RWPE1 (cell line): ENCODE data around the gene LRCOL1.

Experiments
- CTCF ChIA-PET: fragments of 350-600 bp; sonication (Branson Sonifier 250); formaldehyde crosslinking; extraction: SDS; loops from one replicate; lab custom pipeline; 2021; lab: Yijun Ruan, JAX
- POLR2A ChIA-PET: fragments of 400-600 bp; formaldehyde crosslinking; extraction: SDS; loops from one replicate; lab custom pipeline; 2020; ENCODE audit warnings: antibody characterized with exemption; ENCODE audit not compliant: low non-redundant PET; lab: Yijun Ruan, JAX
- DNase-seq: peaks from one replicate; pipeline ENCODE4 v3.0.0; 2012; ENCODE audit warnings: low spot score
- H3K27ac ChIP-seq: fragments of 450-650 bp; 2 replicates; pipeline ENCODE4 v1.5.1; 2017
- TF ChIP-seq, protein P1 (sequence below): fragments of 450-650 bp; conservative IDR thresholded peaks from 2 replicates; pipeline ENCODE4 v1.5.1; 2017; ENCODE audit warnings: low read depth, mild to moderate bottlenecking

LRCOL1 gene

DNA sequence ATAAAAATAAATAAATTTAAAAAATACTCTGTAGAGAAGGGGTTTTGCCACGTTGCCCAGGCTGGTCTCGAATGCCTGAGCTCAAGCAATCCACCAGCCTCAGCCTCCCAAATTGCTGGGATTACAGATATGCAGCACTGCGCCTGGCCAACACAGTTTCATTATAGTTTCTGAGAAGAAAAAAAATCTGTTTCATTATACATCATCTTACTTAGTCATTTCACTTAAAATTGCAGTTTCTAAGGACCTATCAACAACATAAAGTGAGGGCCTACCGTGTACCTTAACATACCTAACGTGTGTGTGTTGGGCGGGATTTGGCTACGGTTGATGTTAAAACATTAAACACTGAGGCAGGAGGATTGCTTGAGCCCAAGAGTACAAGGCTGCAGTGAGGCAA, 36.5 kb upstream of the LRCOL1 start:
- H3K27ac ChIP-seq: no peak overlapping the region
- CTCF ChIA-PET: interaction anchor here (2.9 kb wide), 1 partner anchor 8 kb away, joined by 12 read pairs; no protein-coding TSS in a partner anchor
- TF ChIP-seq, protein P1, sequence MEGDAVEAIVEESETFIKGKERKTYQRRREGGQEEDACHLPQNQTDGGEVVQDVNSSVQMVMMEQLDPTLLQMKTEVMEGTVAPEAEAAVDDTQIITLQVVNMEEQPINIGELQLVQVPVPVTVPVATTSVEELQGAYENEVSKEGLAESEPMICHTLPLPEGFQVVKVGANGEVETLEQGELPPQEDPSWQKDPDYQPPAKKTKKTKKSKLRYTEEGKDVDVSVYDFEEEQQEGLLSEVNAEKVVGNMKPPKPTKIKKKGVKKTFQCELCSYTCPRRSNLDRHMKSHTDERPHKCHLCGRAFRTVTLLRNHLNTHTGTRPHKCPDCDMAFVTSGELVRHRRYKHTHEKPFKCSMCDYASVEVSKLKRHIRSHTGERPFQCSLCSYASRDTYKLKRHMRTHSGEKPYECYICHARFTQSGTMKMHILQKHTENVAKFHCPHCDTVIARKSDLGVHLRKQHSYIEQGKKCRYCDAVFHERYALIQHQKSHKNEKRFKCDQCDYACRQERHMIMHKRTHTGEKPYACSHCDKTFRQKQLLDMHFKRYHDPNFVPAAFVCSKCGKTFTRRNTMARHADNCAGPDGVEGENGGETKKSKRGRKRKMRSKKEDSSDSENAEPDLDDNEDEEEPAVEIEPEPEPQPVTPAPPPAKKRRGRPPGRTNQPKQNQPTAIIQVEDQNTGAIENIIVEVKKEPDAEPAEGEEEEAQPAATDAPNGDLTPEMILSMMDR: no peak
- no peak for DNase-seq
- POLR2A ChIA-PET: no interaction called here

DNA sequence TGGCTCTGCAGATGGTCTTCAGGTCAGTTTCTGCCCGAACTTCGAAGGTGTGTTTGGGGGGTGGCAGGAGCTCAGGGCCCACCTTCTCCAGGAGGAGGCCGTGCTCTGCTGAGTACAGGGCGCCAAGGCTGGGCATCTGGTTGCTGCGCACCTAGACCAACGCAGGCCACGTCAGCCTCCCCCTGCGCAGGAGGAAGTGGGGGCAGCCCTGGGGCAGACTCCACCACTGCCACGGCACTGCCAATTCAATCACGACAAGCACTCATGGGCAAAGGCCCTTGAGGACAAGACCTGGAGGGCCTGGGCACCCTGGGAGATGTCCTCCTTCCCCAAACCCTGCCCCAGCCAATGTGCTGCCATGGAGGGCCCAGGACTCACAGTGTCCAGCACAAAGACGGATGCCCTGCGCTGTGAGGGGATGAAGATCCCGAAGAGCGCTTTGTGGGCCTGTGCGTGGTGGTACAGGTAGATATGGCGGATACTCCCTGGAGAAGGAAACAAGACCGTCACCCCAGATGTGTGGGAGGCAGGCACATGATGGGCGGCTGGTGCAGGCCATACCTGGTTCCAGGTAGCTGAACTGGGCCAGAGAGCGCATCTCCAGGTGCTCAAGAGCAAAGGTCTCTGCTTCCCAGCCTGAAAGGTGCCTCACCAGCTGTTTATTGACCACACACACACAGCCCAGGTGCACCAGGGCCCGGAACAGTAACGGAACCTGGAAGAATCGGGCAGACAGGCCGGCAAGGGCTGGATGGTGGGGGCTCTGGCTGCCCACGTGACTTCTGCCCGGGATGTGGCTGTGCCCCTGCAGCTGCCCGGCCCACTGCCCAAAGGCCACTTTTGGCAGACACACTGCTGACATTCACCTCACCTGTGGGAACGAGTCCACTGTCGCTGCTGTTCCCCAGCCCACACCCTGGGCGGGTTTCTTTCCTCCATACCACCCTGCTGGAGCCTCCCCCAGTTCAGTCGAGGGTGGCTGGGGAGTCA, 32.8 kb upstream of the LRCOL1 start:
- ChIA-PET CTCF (no interaction called here), POLR2A (no interaction called here)
- DNase-seq: no peak
- TF ChIP-seq, protein P1: no peak
- no peak overlapping the region for H3K27ac ChIP-seq

DNA sequence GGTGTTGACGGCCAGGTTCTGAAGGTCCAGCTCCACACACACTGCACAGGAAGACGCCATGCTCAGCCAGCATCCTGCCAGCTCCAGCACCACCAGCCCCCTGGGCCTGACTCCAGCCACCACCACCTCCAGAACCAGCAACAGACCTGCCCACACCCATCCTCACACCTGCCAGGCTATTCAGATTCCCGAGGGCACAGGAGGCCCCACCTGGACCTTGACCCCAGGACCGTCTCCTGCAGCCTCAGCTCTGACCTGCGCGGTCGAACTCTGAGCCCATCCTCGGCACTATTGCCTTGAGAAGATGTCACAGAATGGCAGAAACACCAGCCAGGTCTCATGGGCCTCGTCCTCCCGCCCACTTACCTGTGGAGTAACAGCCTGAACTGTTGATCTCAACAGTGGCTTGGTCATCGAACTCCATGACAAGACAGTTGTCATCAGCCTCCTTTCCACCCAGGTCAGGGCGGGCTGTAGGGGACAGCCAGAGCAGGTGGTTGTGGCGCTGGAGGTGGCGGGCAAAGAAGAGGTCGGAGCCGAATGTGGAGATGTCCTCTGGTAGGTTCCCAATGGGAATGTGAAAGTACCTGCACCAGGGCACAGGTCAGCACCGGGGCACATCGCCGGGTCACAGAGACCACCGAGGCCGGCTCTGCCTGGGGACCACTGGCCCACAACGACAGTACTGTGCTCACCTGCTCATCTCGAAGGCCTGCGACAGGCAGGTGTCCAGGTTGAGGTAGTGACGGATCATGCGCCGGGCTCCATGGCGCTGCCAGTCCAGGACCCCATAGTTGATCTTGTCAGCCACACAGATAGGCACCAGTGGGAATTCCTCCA, 31.6 kb upstream of the LRCOL1 start:
- no peak overlapping the region for H3K27ac ChIP-seq
- CTCF ChIA-PET: no interaction called here
- no peak for DNase-seq
- TF ChIP-seq, protein P1: no peak
- POLR2A ChIA-PET: no interaction called here

DNA sequence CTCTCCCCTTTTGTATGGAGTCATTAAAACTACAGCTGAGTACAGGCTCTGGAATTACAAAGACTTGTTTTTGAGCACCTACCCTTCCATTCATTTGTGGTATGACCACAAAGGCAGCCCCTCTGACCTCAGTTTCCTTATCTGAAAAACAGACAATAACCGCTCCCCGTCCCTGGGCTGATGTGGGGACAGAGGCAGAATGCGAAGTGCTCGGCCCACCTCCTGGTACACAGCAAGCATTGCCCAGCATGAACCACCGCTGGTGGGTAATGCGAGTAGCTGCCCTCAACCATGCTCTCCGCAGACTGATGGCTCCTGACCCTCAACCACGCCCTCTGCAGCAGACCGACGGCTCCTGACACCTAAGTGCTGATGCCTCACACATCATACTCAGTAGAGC, 30.6 kb upstream of the LRCOL1 start:
- CTCF ChIA-PET: interaction anchor here (0.5 kb wide), 1 partner anchor 13 kb away, joined by 3 read pairs; no protein-coding TSS in a partner anchor
- TF ChIP-seq, protein P1: no peak
- no peak for DNase-seq
- POLR2A ChIA-PET: interaction anchor here (0.5 kb wide), 1 partner anchor 501 kb away, joined by 3 read pairs; no protein-coding TSS in a partner anchor
- no peak overlapping the region for H3K27ac ChIP-seq

DNA sequence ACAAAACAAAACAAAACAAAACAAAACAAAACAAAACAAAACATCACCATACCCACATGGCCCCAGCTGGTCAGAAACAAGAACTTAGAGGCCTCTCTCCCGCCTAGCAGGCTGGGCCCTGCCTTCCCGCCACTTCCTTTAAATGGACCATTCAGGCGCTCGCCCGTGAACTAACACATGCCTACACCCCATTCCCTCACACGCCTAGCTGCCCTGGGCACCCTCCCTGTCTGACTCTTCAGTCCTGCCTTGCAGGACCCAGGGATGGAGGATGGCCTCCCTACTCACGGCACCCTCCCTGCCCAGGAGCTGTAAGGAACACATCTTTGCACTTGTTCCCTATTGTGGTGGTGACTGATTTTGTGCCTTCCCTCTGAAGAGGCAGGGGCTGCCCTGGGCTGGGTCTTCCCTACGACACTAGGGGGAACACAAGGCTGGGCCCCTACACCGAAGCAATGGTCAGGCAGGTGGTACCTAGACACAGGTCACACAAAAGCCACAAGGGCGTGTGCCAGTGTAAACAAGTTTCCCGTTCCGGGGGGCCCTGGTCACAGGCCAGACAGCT, 29.7 kb upstream of the LRCOL1 start:
- TF ChIP-seq, protein P1: no peak
- ChIA-PET POLR2A (interaction anchor here (0.5 kb wide), 1 partner anchor 500 kb away, joined by 3 read pairs; no protein-coding TSS in a partner anchor), CTCF (no interaction called here)
- peak overlapping the region; percentile 7; the same call in 1 of the 2 replicates for H3K27ac ChIP-seq
- no peak for DNase-seq
